ENCODE results near the gene SPECC1.
"Not testable (repeated sequence)": the region's sequence is repeated elsewhere in the genome, so short reads cannot be mapped to it uniquely, and the experiment has no call there.

DNA sequence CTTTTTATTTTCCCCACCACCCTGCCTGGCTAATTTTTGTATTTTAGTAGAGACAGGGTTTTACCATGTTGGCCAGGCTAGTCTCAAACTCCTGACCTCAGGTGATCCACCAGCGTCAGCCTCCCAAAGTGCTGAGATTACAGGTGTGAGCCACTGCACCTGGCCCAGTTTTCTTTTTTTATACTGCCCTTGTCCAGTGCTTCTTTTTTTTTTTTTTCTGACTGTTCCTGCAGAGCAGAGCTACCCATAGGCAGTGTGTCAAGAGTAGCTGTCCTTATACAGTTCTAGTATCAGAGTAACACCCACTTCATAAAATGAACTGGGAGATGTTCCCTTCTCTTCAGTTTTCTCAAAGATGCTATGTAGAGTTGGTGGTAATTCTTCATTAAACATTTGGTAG lies 28.1 kb downstream of the SPECC1 start:
- TF ChIP-seq, protein P1, sequence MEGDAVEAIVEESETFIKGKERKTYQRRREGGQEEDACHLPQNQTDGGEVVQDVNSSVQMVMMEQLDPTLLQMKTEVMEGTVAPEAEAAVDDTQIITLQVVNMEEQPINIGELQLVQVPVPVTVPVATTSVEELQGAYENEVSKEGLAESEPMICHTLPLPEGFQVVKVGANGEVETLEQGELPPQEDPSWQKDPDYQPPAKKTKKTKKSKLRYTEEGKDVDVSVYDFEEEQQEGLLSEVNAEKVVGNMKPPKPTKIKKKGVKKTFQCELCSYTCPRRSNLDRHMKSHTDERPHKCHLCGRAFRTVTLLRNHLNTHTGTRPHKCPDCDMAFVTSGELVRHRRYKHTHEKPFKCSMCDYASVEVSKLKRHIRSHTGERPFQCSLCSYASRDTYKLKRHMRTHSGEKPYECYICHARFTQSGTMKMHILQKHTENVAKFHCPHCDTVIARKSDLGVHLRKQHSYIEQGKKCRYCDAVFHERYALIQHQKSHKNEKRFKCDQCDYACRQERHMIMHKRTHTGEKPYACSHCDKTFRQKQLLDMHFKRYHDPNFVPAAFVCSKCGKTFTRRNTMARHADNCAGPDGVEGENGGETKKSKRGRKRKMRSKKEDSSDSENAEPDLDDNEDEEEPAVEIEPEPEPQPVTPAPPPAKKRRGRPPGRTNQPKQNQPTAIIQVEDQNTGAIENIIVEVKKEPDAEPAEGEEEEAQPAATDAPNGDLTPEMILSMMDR (conservative IDR thresholded peaks at IDR 0.05 in 1 of 2, IDR thresholded peaks at IDR 0.05 in 1 of 2; ENCODE audit: low read depth in 1 of 2, low read length in 2 of 2) = not testable (repeated sequence)
- TF ChIP-seq EZH2 (IDR thresholded peaks at IDR 0.05; ENCODE audit: low read length, missing control alignments) = not testable (repeated sequence)

Data from fibroblast of lung (primary cell).